ENCODE results near the gene ASTN2.

GRCh38 chr9:116456490-116457088 is 958.3 kb downstream of the ASTN2 start:
- no peak for TF ChIP-seq CTCF (IDR thresholded peaks at IDR 0.05 in 8 of 11, conservative IDR thresholded peaks at IDR 0.05 in 3 of 11)
- TF ChIP-seq POLR2A (IDR thresholded peaks at IDR 0.05): no peak

All from spleen (tissue), 7 donors.